HEK293 (cell line): Measurements from ENCODE around the gene BRAT1.

Experiments used
- CTCF ChIA-PET: fragments of 350-600 bp; formaldehyde crosslinking; extraction: SDS; loops from one replicate; lab custom pipeline; 2021; ENCODE audit warnings: antibody characterized with exemption; lab: Yijun Ruan, JAX
- POLR2A ChIA-PET: fragments of 300-600 bp; formaldehyde crosslinking; extraction: SDS; loops from one replicate; lab custom pipeline; 2020; ENCODE audit warnings: antibody characterized with exemption, inconsistent platforms; lab: Yijun Ruan, JAX
- H3K27ac ChIP-seq: fragments of 200-500 bp; sonication (Bioruptor generic); 2 replicates; pipeline ENCODE4 v1.5.1; 2014; ENCODE audit warnings: low read depth, low read length, control low read depth, inconsistent platforms; ENCODE audit errors: extremely low read depth
- H3K36me3 ChIP-seq, 2 experiments: fragments of 200-500 bp in 1 of 2; sonication (Bioruptor generic) in 1 of 2; 1 replicate in 1 of 2; 2 replicates in 1 of 2; pipeline ENCODE4 v1.5.1; 2014 to 2017; ENCODE audit warnings: inconsistent platforms in 2 of 2, low read length in 2 of 2; ENCODE audit not compliant: control insufficient read depth in 2 of 2, insufficient read depth in 1 of 2
- H3K4me1 ChIP-seq: fragments of 200-500 bp; sonication (Bioruptor generic); 2 replicates; pipeline ENCODE4 v1.5.1; 2014; ENCODE audit warnings: mild to moderate bottlenecking, low read length, inconsistent platforms; ENCODE audit not compliant: control insufficient read depth, insufficient read depth
- H3K4me3 ChIP-seq: 2 replicates; pipeline ENCODE4 v1.5.1; 2011; ENCODE audit warnings: low read depth, mild to moderate bottlenecking, control low read depth, low read length, moderate library complexity
- H3K9me3 ChIP-seq: fragments of 200-500 bp; sonication (Bioruptor generic); 2 replicates; pipeline ENCODE4 v1.5.1; 2014; ENCODE audit warnings: low read depth, low read length, inconsistent platforms; ENCODE audit not compliant: control insufficient read depth, insufficient read depth
- BCL11B ChIP-seq: fragments of 450-650 bp; formaldehyde crosslinking; IDR thresholded peaks from 2 replicates; pipeline ENCODE4 v1.5.1; 2016; ENCODE audit warnings: low read depth, missing biosample characterization, missing genetic modification characterization
- CTCF ChIP-seq: fragments of 450-650 bp; formaldehyde crosslinking; IDR thresholded peaks from 2 replicates; pipeline ENCODE4 v1.5.1; 2016; ENCODE audit warnings: missing biosample characterization, missing genetic modification characterization
- PRDM4 ChIP-seq: fragments of 450-650 bp; formaldehyde crosslinking; IDR thresholded peaks from 2 replicates; pipeline ENCODE4 v1.5.1; 2017; ENCODE audit warnings: missing biosample characterization, missing genetic modification characterization
- SCRT1 ChIP-seq: fragments of 450-650 bp; formaldehyde crosslinking; IDR thresholded peaks from 2 replicates; pipeline ENCODE4 v1.5.1; 2016; ENCODE audit warnings: missing biosample characterization, missing genetic modification characterization, borderline replicate concordance
- SP2 ChIP-seq: fragments of 450-650 bp; formaldehyde crosslinking; IDR thresholded peaks from 2 replicates; pipeline ENCODE4 v1.5.1; 2016; ENCODE audit warnings: missing biosample characterization, missing genetic modification characterization
- YY1 ChIP-seq: fragments of 450-650 bp; formaldehyde crosslinking; IDR thresholded peaks from 2 replicates; pipeline ENCODE4 v1.5.1; 2018; ENCODE audit warnings: missing biosample characterization, missing genetic modification characterization
- ZBTB17 ChIP-seq: fragments of 450-650 bp; formaldehyde crosslinking; IDR thresholded peaks from 2 replicates; pipeline ENCODE4 v1.5.1; 2016; ENCODE audit warnings: missing biosample characterization, missing genetic modification characterization
- ZBTB44 ChIP-seq: fragments of 450-650 bp; IDR thresholded peaks from 2 replicates; pipeline ENCODE4 v1.5.1; 2018; ENCODE audit warnings: missing biosample characterization, mild to moderate bottlenecking, missing genetic modification characterization
- ZNF10 ChIP-seq: fragments of 450-650 bp; formaldehyde crosslinking; IDR thresholded peaks from 2 replicates; pipeline ENCODE4 v1.5.1; 2017; ENCODE audit warnings: missing biosample characterization, missing genetic modification characterization
- ZNF157 ChIP-seq: fragments of 450-650 bp; formaldehyde crosslinking; IDR thresholded peaks from 2 replicates; pipeline ENCODE4 v1.5.1; 2016; ENCODE audit warnings: missing biosample characterization, missing genetic modification characterization
- ZNF19 ChIP-seq: fragments of 450-650 bp; formaldehyde crosslinking; IDR thresholded peaks from 2 replicates; pipeline ENCODE4; 2016; ENCODE audit warnings: missing biosample characterization, missing genetic modification characterization, low read depth
- ZNF2 ChIP-seq: fragments of 450-650 bp; formaldehyde crosslinking; IDR thresholded peaks from 2 replicates; pipeline ENCODE4 v1.5.1; 2016; ENCODE audit warnings: missing biosample characterization, missing genetic modification characterization
- ZNF239 ChIP-seq: fragments of 450-650 bp; formaldehyde crosslinking; IDR thresholded peaks from 2 replicates; pipeline ENCODE4 v1.5.1; 2016; ENCODE audit warnings: missing biosample characterization, missing genetic modification characterization
- ZNF24 ChIP-seq: fragments of 450-650 bp; formaldehyde crosslinking; IDR thresholded peaks from 2 replicates; pipeline ENCODE4 v1.5.1; 2016; ENCODE audit warnings: missing biosample characterization, missing genetic modification characterization
- ZNF248 ChIP-seq: fragments of 450-650 bp; formaldehyde crosslinking; IDR thresholded peaks from 2 replicates; pipeline ENCODE4 v1.5.1; 2017; ENCODE audit warnings: missing biosample characterization, missing genetic modification characterization
- ZNF292 ChIP-seq: fragments of 450-650 bp; formaldehyde crosslinking; IDR thresholded peaks from 2 replicates; pipeline ENCODE4 v1.5.1; 2016; ENCODE audit warnings: low read depth, missing biosample characterization, missing genetic modification characterization, borderline replicate concordance
- ZNF324 ChIP-seq: fragments of 450-650 bp; formaldehyde crosslinking; IDR thresholded peaks from 2 replicates; pipeline ENCODE4 v1.5.1; 2016; ENCODE audit warnings: missing biosample characterization, missing genetic modification characterization
- ZNF354C ChIP-seq: fragments of 450-650 bp; formaldehyde crosslinking; IDR thresholded peaks from 2 replicates; pipeline ENCODE4 v1.5.1; 2016; ENCODE audit warnings: missing biosample characterization, missing genetic modification characterization, low read depth, borderline replicate concordance
- ZNF404 ChIP-seq: fragments of 450-650 bp; formaldehyde crosslinking; IDR thresholded peaks from 2 replicates; pipeline ENCODE4 v1.5.1; 2017; ENCODE audit warnings: missing biosample characterization, missing genetic modification characterization
- ZNF416 ChIP-seq: fragments of 450-650 bp; formaldehyde crosslinking; IDR thresholded peaks from 2 replicates; pipeline ENCODE4 v1.5.1; 2016; ENCODE audit warnings: missing biosample characterization, missing genetic modification characterization
- ZXDB ChIP-seq: fragments of 450-650 bp; formaldehyde crosslinking; IDR thresholded peaks from 2 replicates; pipeline ENCODE4 v1.5.1; 2016; ENCODE audit warnings: missing biosample characterization, missing genetic modification characterization

The BRAT1 gene

GRCh38 chr7:2490181-2490651 is 65.1 kb downstream of the BRAT1 start:
- no peaks in the 10 kb centered on the region for H3K4me1 ChIP-seq
- POLR2A ChIA-PET: no interaction called here
- CTCF ChIA-PET: interaction anchor here (0.8 kb wide), 1 partner anchor 21 kb away, joined by 7 read pairs; no protein-coding TSS in a partner anchor

GRCh38 chr7:2488681-2489080 is 66.6 kb downstream of the BRAT1 start:
- no peaks in the 10 kb centered on the region for H3K4me1 ChIP-seq
- TF ChIP-seq ZNF19 (tag by site-specific recombination) (no peak), ZNF10 (tag by site-specific recombination) (no peak), ZXDB (no peak), ZNF24 (no peak)
- TF ChIP-seq, all 188 proteins: peak for 0
- POLR2A ChIA-PET: interaction anchor here (0.5 kb wide), 1 partner anchor 55 kb away, joined by 3 read pairs; no protein-coding TSS in a partner anchor
- CTCF ChIA-PET: interaction anchor here (0.6 kb wide), 2 partner anchors 20 to 172 kb away, joined by 3 read pairs; no protein-coding TSS in a partner anchor
- no peaks in the 10 kb centered on the region for H3K36me3 ChIP-seq
- H3K27ac ChIP-seq: no peak overlapping the region
- no peak overlapping the region for H3K4me3 ChIP-seq
- H3K9me3 ChIP-seq: no peaks in the 10 kb centered on the region

More at GRCh38 chr7:2490181-2490651, 65.1 kb downstream of the BRAT1 start:
- H3K27ac ChIP-seq: no peak overlapping the region
- no peaks in the 10 kb centered on the region for H3K9me3 ChIP-seq
- no peak overlapping the region for H3K4me3 ChIP-seq
- H3K36me3 ChIP-seq: no peaks in the 10 kb centered on the region
- no peak for TF ChIP-seq ZNF324 (tag by site-specific recombination)
- TF ChIP-seq ZNF292 (tag by site-specific recombination): no peak
- TF ChIP-seq ZNF10 (tag by site-specific recombination): no peak
- TF ChIP-seq YY1 (tag by site-specific recombination): no peak
- TF ChIP-seq ZBTB17 (tag by site-specific recombination): no peak
- TF ChIP-seq CTCF (tag by site-specific recombination): no peak
- TF ChIP-seq ZNF248 (tag by site-specific recombination): no peak
- no peak for TF ChIP-seq ZNF2 (tag by site-specific recombination)
- TF ChIP-seq ZBTB44 (tag by site-specific recombination): no peak
- no peak for TF ChIP-seq ZNF239 (tag by site-specific recombination)
- TF ChIP-seq SP2 (tag by site-specific recombination): no peak
- no peak for TF ChIP-seq ZNF157 (tag by site-specific recombination)

GRCh38 chr7:2488272-2488645 is 67.1 kb downstream of the BRAT1 start:
- POLR2A ChIA-PET: interaction anchor here (0.5 kb wide), 1 partner anchor 56 kb away, joined by 3 read pairs; no protein-coding TSS in a partner anchor
- no peak for TF ChIP-seq ZNF404 (tag by site-specific recombination)
- TF ChIP-seq YY1 (tag by site-specific recombination): no peak
- TF ChIP-seq ZNF354C (tag by site-specific recombination): no peak
- TF ChIP-seq ZNF416 (tag by site-specific recombination): no peak
- TF ChIP-seq BCL11B (tag by site-specific recombination): no peak
- no peak for TF ChIP-seq SCRT1
- TF ChIP-seq PRDM4 (tag by site-specific recombination): no peak
- Histone ChIP-seq H3K4me3 (no peak overlapping the region), H3K36me3 (no peaks in the 10 kb centered on the region), H3K9me3 (no peaks in the 10 kb centered on the region), H3K27ac (no peak overlapping the region), H3K4me1 (no peaks in the 10 kb centered on the region)
- CTCF ChIA-PET: interaction anchor here (0.6 kb wide), 2 partner anchors 20 to 172 kb away, joined by 3 read pairs; no protein-coding TSS in a partner anchor
